Vagina (tissue), 2 donors: ENCODE measurements around the gene RTL9.

Experiments used
- POLR2A ChIP-seq, 2 donors: fragments of 450-650 bp; IDR thresholded peaks; one replicate each; pipeline ENCODE4 v1.6.1; 2017; ENCODE audit warnings: antibody characterized with exemption in 2 of 2, mild to moderate bottlenecking in 2 of 2, moderate library complexity in 2 of 2
- POLR2AphosphoS5 ChIP-seq, 2 donors: sonication (generic); formaldehyde crosslinking; IDR thresholded peaks; one replicate each; pipeline ENCODE4 v1.9.0; 2017; ENCODE audit warnings: antibody characterized with exemption in 2 of 2, mild to moderate bottlenecking in 2 of 2, low read depth in 1 of 2; ENCODE audit not compliant: insufficient read depth in 1 of 2
- TF ChIP-seq, protein P1 (sequence below), 3 experiments: fragments of 450-650 bp in 2 of 3; fragments of 200-600 bp in 1 of 3; sonication (generic) in 1 of 3; IDR thresholded peaks; one replicate each; pipeline ENCODE4 v1.5.1; 2017 to 2019; ENCODE audit warnings: antibody characterized with exemption in 3 of 3, mild to moderate bottlenecking in 2 of 3, moderate library complexity in 2 of 3

DNA sequence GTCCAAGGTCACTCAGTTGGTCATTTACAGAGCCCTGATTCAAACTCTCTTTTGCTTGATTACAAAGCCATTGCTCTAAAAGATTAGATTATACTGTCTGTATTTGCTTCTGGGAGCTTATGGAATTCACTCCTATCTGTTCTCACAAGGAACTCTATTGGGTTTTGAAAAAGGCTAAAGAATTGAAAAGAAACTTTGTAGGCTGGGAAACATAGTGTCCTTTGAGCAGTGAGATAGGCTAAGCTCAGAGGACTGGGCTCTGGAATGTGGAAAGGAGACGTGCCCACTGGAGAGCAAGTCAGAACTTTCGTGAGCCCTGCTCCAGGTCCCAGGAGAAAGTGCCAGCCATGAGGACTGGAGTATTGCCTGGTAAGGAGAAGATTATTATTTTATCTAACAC, at the start of gene RTL9:
- TF ChIP-seq, protein P1, sequence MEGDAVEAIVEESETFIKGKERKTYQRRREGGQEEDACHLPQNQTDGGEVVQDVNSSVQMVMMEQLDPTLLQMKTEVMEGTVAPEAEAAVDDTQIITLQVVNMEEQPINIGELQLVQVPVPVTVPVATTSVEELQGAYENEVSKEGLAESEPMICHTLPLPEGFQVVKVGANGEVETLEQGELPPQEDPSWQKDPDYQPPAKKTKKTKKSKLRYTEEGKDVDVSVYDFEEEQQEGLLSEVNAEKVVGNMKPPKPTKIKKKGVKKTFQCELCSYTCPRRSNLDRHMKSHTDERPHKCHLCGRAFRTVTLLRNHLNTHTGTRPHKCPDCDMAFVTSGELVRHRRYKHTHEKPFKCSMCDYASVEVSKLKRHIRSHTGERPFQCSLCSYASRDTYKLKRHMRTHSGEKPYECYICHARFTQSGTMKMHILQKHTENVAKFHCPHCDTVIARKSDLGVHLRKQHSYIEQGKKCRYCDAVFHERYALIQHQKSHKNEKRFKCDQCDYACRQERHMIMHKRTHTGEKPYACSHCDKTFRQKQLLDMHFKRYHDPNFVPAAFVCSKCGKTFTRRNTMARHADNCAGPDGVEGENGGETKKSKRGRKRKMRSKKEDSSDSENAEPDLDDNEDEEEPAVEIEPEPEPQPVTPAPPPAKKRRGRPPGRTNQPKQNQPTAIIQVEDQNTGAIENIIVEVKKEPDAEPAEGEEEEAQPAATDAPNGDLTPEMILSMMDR (IDR thresholded peaks at IDR 0.05) = no peak
- TF ChIP-seq POLR2A (IDR thresholded peaks at IDR 0.05) (no peak), POLR2AphosphoS5 (IDR thresholded peaks at IDR 0.05; ENCODE audit: insufficient read depth in 1 of 2, low read depth in 1 of 2) (no peak)
